Measurements from ENCODE around the gene AP4M1.

DNA sequence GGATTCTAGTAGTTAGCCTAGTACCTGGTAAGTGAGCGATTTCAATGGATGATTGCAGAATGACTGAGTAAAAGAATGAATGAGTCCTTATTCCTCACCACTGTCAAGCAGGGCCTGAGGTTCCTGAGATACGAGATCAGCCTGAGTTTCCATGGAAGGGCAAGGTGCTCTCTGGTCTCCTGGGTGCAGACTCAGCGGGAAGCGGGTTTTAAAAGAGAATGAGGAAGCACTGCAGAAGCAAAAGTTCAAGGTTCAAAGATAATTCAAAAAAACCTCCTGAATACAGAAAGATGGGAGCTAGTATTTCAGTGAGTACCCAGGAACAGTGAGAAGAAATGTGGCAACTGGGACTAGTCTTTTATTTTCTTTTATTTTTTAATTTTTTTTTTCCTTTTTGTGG, 24.2 kb upstream of the AP4M1 start:
- no peak for TF ChIP-seq EZH2 (IDR thresholded peaks at IDR 0.05; ENCODE audit: insufficient read depth, low read length)
- TF ChIP-seq, protein P1, sequence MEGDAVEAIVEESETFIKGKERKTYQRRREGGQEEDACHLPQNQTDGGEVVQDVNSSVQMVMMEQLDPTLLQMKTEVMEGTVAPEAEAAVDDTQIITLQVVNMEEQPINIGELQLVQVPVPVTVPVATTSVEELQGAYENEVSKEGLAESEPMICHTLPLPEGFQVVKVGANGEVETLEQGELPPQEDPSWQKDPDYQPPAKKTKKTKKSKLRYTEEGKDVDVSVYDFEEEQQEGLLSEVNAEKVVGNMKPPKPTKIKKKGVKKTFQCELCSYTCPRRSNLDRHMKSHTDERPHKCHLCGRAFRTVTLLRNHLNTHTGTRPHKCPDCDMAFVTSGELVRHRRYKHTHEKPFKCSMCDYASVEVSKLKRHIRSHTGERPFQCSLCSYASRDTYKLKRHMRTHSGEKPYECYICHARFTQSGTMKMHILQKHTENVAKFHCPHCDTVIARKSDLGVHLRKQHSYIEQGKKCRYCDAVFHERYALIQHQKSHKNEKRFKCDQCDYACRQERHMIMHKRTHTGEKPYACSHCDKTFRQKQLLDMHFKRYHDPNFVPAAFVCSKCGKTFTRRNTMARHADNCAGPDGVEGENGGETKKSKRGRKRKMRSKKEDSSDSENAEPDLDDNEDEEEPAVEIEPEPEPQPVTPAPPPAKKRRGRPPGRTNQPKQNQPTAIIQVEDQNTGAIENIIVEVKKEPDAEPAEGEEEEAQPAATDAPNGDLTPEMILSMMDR (IDR thresholded peaks at IDR 0.05; ENCODE audit: insufficient read depth, low read depth, low read length) = no peak

Measured in astrocyte (in vitro differentiated cells and primary cell).